Endothelial cell (in vitro differentiated cells): ENCODE results near the gene PTPRD. TPM values are rescaled to one million over a fixed set of nuclear protein-coding genes. Genes with fewer than 3 reads are reported as not detected.

Source experiments
- DNase-seq: peaks from one replicate; pipeline ENCODE4 v3.0.0; 2021; ENCODE audit warnings: low spot score
- H3K27ac Mint-ChIP-seq: one replicate; pipeline ENCODE4 v1.8.0; 2021; ENCODE audit warnings: mixed read lengths, inconsistent platforms; ENCODE audit not compliant: unreplicated experiment
- H3K27me3 Mint-ChIP-seq: one replicate; pipeline ENCODE4 v1.8.0; 2021; ENCODE audit warnings: mild to moderate bottlenecking, moderate library complexity, mixed read lengths, inconsistent platforms; ENCODE audit not compliant: unreplicated experiment
- H3K36me3 Mint-ChIP-seq: one replicate; pipeline ENCODE4 v1.8.0; 2021; ENCODE audit warnings: mild to moderate bottlenecking, low read depth, mixed read lengths, inconsistent platforms; ENCODE audit not compliant: unreplicated experiment
- H3K4me1 Mint-ChIP-seq: one replicate; pipeline ENCODE4 v1.8.0; 2021; ENCODE audit warnings: mild to moderate bottlenecking, mixed read lengths, inconsistent platforms; ENCODE audit not compliant: unreplicated experiment
- H3K4me3 Mint-ChIP-seq: one replicate; pipeline ENCODE4 v1.8.0; 2021; ENCODE audit warnings: mild to moderate bottlenecking, mixed read lengths, inconsistent platforms; ENCODE audit not compliant: unreplicated experiment
- H3K9me3 Mint-ChIP-seq: one replicate; pipeline ENCODE4 v1.8.0; 2021; ENCODE audit warnings: mixed read lengths, inconsistent platforms; ENCODE audit not compliant: unreplicated experiment
- total RNA-seq: library from RNA; stranded (reverse); fragmentation: NEBNext Ultra II Directional; extraction: Animal tissue kit (Norgen Biotek cat#: 25700); gene quantifications from one replicate; pipeline ENCODE4 v1.2.1, GENCODE V29; 2021; ENCODE audit not compliant: unreplicated experiment
- TF ChIP-seq, protein P1 (sequence below): fragments of 200-600 bp; sonication (generic); IDR thresholded peaks from one replicate; pipeline ENCODE4 v1.5.0; 2021; ENCODE audit warnings: antibody characterized with exemption; ENCODE audit not compliant: unreplicated experiment

The PTPRD gene
- total RNA-seq, 1 donor from 2014 or later = 47.8 TPM

- Mint-ChIP-seq H3K36me3 (no peaks in the 10 kb centered on the region), H3K9me3 (no peaks in the 10 kb centered on the region), H3K27ac (no peak overlapping the region), H3K4me3 (no peak overlapping the region), H3K4me1 (peaks cover 16% of the 10 kb centered on the region), H3K27me3 (peaks cover 4% of the 10 kb centered on the region)
- no peak for DNase-seq
- TF ChIP-seq, protein P1, sequence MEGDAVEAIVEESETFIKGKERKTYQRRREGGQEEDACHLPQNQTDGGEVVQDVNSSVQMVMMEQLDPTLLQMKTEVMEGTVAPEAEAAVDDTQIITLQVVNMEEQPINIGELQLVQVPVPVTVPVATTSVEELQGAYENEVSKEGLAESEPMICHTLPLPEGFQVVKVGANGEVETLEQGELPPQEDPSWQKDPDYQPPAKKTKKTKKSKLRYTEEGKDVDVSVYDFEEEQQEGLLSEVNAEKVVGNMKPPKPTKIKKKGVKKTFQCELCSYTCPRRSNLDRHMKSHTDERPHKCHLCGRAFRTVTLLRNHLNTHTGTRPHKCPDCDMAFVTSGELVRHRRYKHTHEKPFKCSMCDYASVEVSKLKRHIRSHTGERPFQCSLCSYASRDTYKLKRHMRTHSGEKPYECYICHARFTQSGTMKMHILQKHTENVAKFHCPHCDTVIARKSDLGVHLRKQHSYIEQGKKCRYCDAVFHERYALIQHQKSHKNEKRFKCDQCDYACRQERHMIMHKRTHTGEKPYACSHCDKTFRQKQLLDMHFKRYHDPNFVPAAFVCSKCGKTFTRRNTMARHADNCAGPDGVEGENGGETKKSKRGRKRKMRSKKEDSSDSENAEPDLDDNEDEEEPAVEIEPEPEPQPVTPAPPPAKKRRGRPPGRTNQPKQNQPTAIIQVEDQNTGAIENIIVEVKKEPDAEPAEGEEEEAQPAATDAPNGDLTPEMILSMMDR = no peak
Measured at GRCh38 chr9:8364026-8364752, 2248.6 kb downstream of the PTPRD start.

DNA sequence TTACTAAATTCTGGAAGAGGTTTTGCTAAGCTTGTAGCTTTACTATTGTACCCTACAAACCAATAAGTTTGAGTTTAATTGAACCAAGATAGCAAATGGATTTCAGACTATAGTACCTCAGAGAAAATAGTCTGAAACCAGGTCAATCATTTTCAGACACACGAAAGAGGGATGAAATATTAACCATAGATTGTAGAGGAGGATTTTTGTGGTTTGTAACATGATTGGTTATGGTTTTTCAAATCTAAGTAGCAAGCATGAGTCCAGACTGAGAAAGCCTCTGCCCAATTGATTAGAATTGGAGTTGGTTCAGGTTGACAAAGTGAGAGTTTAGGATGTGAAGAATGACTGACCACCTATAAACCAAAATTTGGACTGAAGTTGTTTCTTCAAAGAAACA is 2250.6 kb downstream of the PTPRD start:
- Mint-ChIP-seq H3K36me3 (no peaks in the 10 kb centered on the region), H3K9me3 (no peaks in the 10 kb centered on the region), H3K27me3 (peaks cover 1% of the 10 kb centered on the region), H3K4me1 (peaks cover 16% of the 10 kb centered on the region), H3K27ac (no peak overlapping the region), H3K4me3 (no peak overlapping the region)
- TF ChIP-seq, protein P1 = no peak
- no peak for DNase-seq

- peaks cover 1% of the 10 kb centered on the region for H3K27me3 Mint-ChIP-seq
- TF ChIP-seq, protein P1 = no peak
- no peak overlapping the region for H3K27ac Mint-ChIP-seq
- H3K4me3 Mint-ChIP-seq = no peak overlapping the region
- H3K9me3 Mint-ChIP-seq = no peaks in the 10 kb centered on the region
- no peaks in the 10 kb centered on the region for H3K36me3 Mint-ChIP-seq
- no peak for DNase-seq
- H3K4me1 Mint-ChIP-seq = peaks cover 14% of the 10 kb centered on the region
Measured at GRCh38 chr9:8361364-8361763, 2251.4 kb downstream of the PTPRD start.

DNA sequence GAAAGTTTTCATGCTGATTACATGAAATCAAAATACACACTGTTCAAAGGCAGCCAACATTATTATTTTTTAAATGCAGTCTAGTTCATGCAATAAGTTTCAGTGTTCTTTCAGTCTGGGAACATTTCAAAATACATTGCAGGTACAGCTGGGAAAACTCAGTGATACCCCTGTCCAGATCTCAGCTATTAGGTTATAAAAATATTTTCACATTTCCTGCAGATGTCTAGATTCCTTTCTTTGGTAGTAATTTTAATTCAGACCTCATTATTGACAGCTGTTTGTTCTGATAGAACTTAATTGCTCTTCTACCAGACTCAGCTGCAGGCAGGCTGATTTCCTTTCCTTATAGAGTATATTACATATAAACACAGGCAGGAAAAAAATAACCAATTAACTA is 2256.4 kb downstream of the PTPRD start:
- Mint-ChIP-seq H3K36me3 (no peaks in the 10 kb centered on the region), H3K9me3 (no peaks in the 10 kb centered on the region), H3K27me3 (peaks cover 1% of the 10 kb centered on the region), H3K4me1 (peaks cover 7% of the 10 kb centered on the region), H3K4me3 (no peak overlapping the region), H3K27ac (no peak overlapping the region)
- no peak for DNase-seq
- TF ChIP-seq, protein P1 = no peak

DNA sequence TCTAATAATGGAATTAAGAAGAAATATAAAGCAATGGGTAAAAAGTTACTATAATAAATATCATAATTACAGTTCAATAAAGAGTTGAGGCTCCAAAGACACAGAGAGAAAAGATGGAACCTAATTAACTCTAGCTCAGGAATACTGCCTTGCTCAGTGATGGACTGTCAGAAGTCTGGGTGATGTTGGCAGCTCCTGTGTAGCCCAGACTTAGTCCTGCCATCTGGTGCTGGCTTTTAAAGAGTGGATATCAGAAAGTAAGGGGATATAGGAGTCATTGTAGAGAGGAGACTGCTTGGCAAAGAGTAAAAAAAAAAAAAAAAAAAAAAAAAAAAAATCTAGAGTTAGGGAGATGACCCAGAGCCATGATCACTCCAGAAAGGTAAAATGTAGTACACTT is 2261.4 kb downstream of the PTPRD start:
- H3K27ac Mint-ChIP-seq = no peak overlapping the region
- H3K4me1 Mint-ChIP-seq = no peaks in the 10 kb centered on the region
- H3K36me3 Mint-ChIP-seq = no peaks in the 10 kb centered on the region
- H3K4me3 Mint-ChIP-seq = no peak overlapping the region
- no peaks in the 10 kb centered on the region for H3K27me3 Mint-ChIP-seq
- TF ChIP-seq, protein P1 = no peak
- H3K9me3 Mint-ChIP-seq = no peaks in the 10 kb centered on the region
- no peak for DNase-seq
